HepG2 (cell line): ENCODE data around the gene ZNF667. TPM values are rescaled to one million over a fixed set of nuclear protein-coding genes. Genes with fewer than 3 reads are reported as not detected.
A peak's percentile ranks its signal among the peaks of the same experiment; 100 is the strongest.

ENCODE experiments used
- ATAC-seq: fragments of 200-7000 bp; cut with Tn5 transposase; 3 replicates; pipeline ENCODE4 v1.9.1; 2020; ENCODE audit warnings: mild to moderate bottlenecking, moderate library complexity
- BruUV-seq: library from RNA; stranded (reverse); fragments of 400-500 nt; replicated peaks from 2 replicates; lab custom pipeline; 2021; lab: Mats Ljungman, UMichigan
- CTCF ChIA-PET: fragments of 300-600 bp; formaldehyde crosslinking; extraction: SDS; loops from one replicate; lab custom pipeline; 2021; ENCODE audit warnings: low total read pairs, inconsistent platforms, low intra/inter-chr PET ratio; lab: Yijun Ruan, JAX
- POLR2A ChIA-PET: fragments of 350-600 bp; sonication (Branson Sonifier 250); formaldehyde crosslinking; loops from one replicate; lab custom pipeline; 2020; ENCODE audit warnings: antibody characterized with exemption, inconsistent platforms; lab: Yijun Ruan, JAX
- DNase-seq: peaks from one replicate; pipeline ENCODE4 v3.0.0-alpha.2; 2015; ENCODE audit warnings: low spot score
- FAIRE-seq: peaks from 3 replicates; lab custom pipeline; 2011; peaks lifted over from hg19 to GRCh38; lab: Jason Lieb, UNC
- H2AFZ ChIP-seq: one replicate; pipeline ENCODE4 v1.6.1; 2011; ENCODE audit warnings: low read length, inconsistent platforms
- H3K27ac ChIP-seq: fragments of 300-600 bp; 3 replicates; pipeline ENCODE4 v1.8.0; 2011; ENCODE audit warnings: mixed run types, mild to moderate bottlenecking, mixed read lengths, low read length, inconsistent platforms; ENCODE audit not compliant: insufficient read depth; ENCODE audit errors: extremely low read length
- H3K27me3 ChIP-seq, 2 experiments: fragments of 200-600 bp in 1 of 2; 2 replicates in 1 of 2; 3 replicates in 1 of 2; pipeline versions ENCODE4 v1.6.0 to v1.8.0; 2011; ENCODE audit warnings: low read length in 2 of 2, mild to moderate bottlenecking in 2 of 2, moderate library complexity in 2 of 2, inconsistent platforms in 1 of 2; ENCODE audit not compliant: insufficient read depth in 2 of 2, control insufficient read depth in 1 of 2
- H3K36me3 ChIP-seq, 2 experiments: fragments of 200-600 bp in 1 of 2; replicated peaks in 1 of 2; 2 replicates in 1 of 2; 3 replicates in 1 of 2; pipeline versions ENCODE4 v1.5.1 to v1.8.0; 2011; ENCODE audit warnings: low read length in 2 of 2, inconsistent platforms in 1 of 2; ENCODE audit not compliant: insufficient read depth in 2 of 2, control insufficient read depth in 1 of 2
- H3K4me1 ChIP-seq: 2 replicates; pipeline ENCODE4 v1.5.1; 2012; ENCODE audit warnings: low read length, inconsistent platforms; ENCODE audit not compliant: insufficient read depth
- H3K4me2 ChIP-seq: 2 replicates; pipeline ENCODE4 v1.6.0; 2011; ENCODE audit warnings: low read depth, low read length, inconsistent platforms
- H3K4me3 ChIP-seq, 3 experiments: fragments of 200-600 bp in 1 of 3; sonication (generic), shearing (Covaris generic) in 1 of 3; replicated peaks in 1 of 3; 2 replicates each; pipeline ENCODE4 v1.5.1; 2011 to 2016; ENCODE audit warnings: low read length in 3 of 3, inconsistent platforms in 2 of 3, low read depth in 2 of 3, mild to moderate bottlenecking in 2 of 3, control low read depth in 1 of 3, mixed read lengths in 1 of 3; ENCODE audit not compliant: insufficient read depth in 1 of 3
- H3K79me2 ChIP-seq: one replicate; pipeline ENCODE4 v1.6.1; 2011; ENCODE audit warnings: low read length, inconsistent platforms; ENCODE audit not compliant: insufficient read depth
- H3K9ac ChIP-seq: 2 replicates; pipeline ENCODE4 v1.6.0; 2011; ENCODE audit warnings: mild to moderate bottlenecking, low read depth, low read length, inconsistent platforms; ENCODE audit not compliant: insufficient read depth
- H3K9me3 ChIP-seq: 2 replicates; pipeline ENCODE4 v1.5.1; 2012; ENCODE audit warnings: mild to moderate bottlenecking, low read length
- H4K20me1 ChIP-seq: 2 replicates; pipeline ENCODE4 v1.6.0; 2011; ENCODE audit warnings: inconsistent platforms, mild to moderate bottlenecking, low read length, moderate library complexity; ENCODE audit not compliant: insufficient read depth
- ARHGAP35 ChIP-seq: sonication (generic); formaldehyde crosslinking; IDR thresholded peaks from 2 replicates; pipeline ENCODE4 v1.9.0; 2022; ENCODE audit warnings: mild to moderate bottlenecking, inconsistent platforms, moderate library complexity, missing genetic modification reagents, borderline replicate concordance
- BHLHE40 ChIP-seq: IDR thresholded peaks from 2 replicates; pipeline ENCODE4 v1.6.1; 2011; ENCODE audit warnings: low read length, improper control_type of control experiment
- CBX2 ChIP-seq, 2 experiments: fragments of 200-600 bp in 1 of 2; sonication (generic); formaldehyde crosslinking in 1 of 2; IDR thresholded peaks; 2 replicates each; pipeline versions ENCODE4 v1.7.0 to v1.8.1; 2018 to 2022; ENCODE audit warnings: low read depth in 2 of 2, low read length in 1 of 2, mild to moderate bottlenecking in 1 of 2, missing genetic modification reagents in 1 of 2
- DR1 ChIP-seq: sonication (generic); formaldehyde crosslinking; IDR thresholded peaks from 2 replicates; pipeline ENCODE4 v1.8.0; 2021; ENCODE audit warnings: mild to moderate bottlenecking, missing genetic modification reagents, inconsistent platforms
- GABPB1 ChIP-seq: IDR thresholded peaks from 2 replicates; pipeline ENCODE4 v1.6.1; 2016; ENCODE audit warnings: mild to moderate bottlenecking, missing genetic modification reagents, moderate library complexity, missing compliant biosample characterization
- GATAD1 ChIP-seq: IDR thresholded peaks from 2 replicates; pipeline ENCODE4 v1.6.1; 2016; ENCODE audit warnings: missing genetic modification reagents, missing compliant biosample characterization
- TCF7 ChIP-seq: sonication (generic); IDR thresholded peaks from 2 replicates; pipeline ENCODE4 v1.6.1; 2016; ENCODE audit warnings: antibody characterized with exemption, low read depth
- ZFX ChIP-seq: sonication (generic); formaldehyde crosslinking; IDR thresholded peaks from 2 replicates; pipeline ENCODE4 v1.4.0; 2020; ENCODE audit warnings: mild to moderate bottlenecking, low read depth, missing genetic modification reagents, moderate library complexity
- ZMYM3 ChIP-seq: sonication (generic); formaldehyde crosslinking; IDR thresholded peaks from 2 replicates; pipeline ENCODE4 v1.5.1; 2020; ENCODE audit warnings: mild to moderate bottlenecking, missing genetic modification reagents
- ZNF589 ChIP-seq: sonication (generic); formaldehyde crosslinking; conservative IDR thresholded peaks from 2 replicates; pipeline ENCODE4 v1.8.0; 2022; ENCODE audit warnings: mild to moderate bottlenecking, moderate library complexity, missing genetic modification reagents
- ZNF709 ChIP-seq: sonication (generic); formaldehyde crosslinking; IDR thresholded peaks from 2 replicates; pipeline ENCODE4 v1.5.0; 2020; ENCODE audit warnings: mild to moderate bottlenecking, missing genetic modification reagents
- WGBS: methylation state at CpG from one replicate; pipeline ENCODE4 v1.1.6; 2017; ENCODE audit warnings: low lambda C conversion rate; 5-methylcytosine and 5-hydroxymethylcytosine counted together
- in situ Hi-C: cut with HindIII; loops from 2 replicates; pipeline ENCODE4 v1.10.0; 2017; ENCODE audit warnings: low pct_unique_long_range_greater_than_20kb; ENCODE audit not compliant: extremely low pct_ligation_motif_present
- intact Hi-C: fragments of 100-400 bp; cut with micrococcal nuclease; formaldehyde crosslinking; loops from one replicate; pipeline ENCODE4 v1.10.0; 2022; ENCODE audit not compliant: unreplicated experiment
- polyA plus RNA-seq, 8 experiments: library from polyadenylated mRNA; depleted of rRNA in 3 of 8; stranded (reverse) in 7 of 8; unstranded in 1 of 8; fragments of >200 nt; fragmentation: Illumina TruSeq in 4 of 8; extraction: Trizol in 4 of 8; gene quantifications; 2 replicates each; pipeline versions ENCODE4 v1.2.1 to v1.2.3, GENCODE V29; 2011 to 2016; ENCODE audit warnings: low read depth in 4 of 8, missing spikeins in 1 of 8, mixed read lengths in 1 of 8; ENCODE audit not compliant: insufficient read depth in 1 of 8
- total RNA-seq, 5 experiments: library from RNA; depleted of rRNA; stranded (reverse); fragments of >200 nt; fragmentation: Illumina TruSeq; extraction: Trizol; gene quantifications; 2 replicates each; pipeline ENCODE4 v1.2.3, GENCODE V29; 2016; ENCODE audit warnings: low read depth in 1 of 5
- TF ChIP-seq, protein P1 (sequence below): sonication (generic); formaldehyde crosslinking; IDR thresholded peaks from 2 replicates; pipeline ENCODE4 v1.4.0; 2020; ENCODE audit warnings: missing genetic modification reagents
- TF ChIP-seq, protein P2 (sequence below): sonication (generic); formaldehyde crosslinking; IDR thresholded peaks from 2 replicates; pipeline ENCODE4 v1.9.0; 2021; ENCODE audit warnings: missing genetic modification reagents, borderline replicate concordance
- TF ChIP-seq, protein P3 (sequence below): IDR thresholded peaks from 2 replicates; pipeline ENCODE4 v1.6.1; 2016; ENCODE audit warnings: mild to moderate bottlenecking

The ZNF667 gene
- total and polyA plus RNA-seq, 2 of the 13 experiments (the other 11 are each of a cell fraction or from before 2014, with no cell fraction given), result not detected

DNA sequence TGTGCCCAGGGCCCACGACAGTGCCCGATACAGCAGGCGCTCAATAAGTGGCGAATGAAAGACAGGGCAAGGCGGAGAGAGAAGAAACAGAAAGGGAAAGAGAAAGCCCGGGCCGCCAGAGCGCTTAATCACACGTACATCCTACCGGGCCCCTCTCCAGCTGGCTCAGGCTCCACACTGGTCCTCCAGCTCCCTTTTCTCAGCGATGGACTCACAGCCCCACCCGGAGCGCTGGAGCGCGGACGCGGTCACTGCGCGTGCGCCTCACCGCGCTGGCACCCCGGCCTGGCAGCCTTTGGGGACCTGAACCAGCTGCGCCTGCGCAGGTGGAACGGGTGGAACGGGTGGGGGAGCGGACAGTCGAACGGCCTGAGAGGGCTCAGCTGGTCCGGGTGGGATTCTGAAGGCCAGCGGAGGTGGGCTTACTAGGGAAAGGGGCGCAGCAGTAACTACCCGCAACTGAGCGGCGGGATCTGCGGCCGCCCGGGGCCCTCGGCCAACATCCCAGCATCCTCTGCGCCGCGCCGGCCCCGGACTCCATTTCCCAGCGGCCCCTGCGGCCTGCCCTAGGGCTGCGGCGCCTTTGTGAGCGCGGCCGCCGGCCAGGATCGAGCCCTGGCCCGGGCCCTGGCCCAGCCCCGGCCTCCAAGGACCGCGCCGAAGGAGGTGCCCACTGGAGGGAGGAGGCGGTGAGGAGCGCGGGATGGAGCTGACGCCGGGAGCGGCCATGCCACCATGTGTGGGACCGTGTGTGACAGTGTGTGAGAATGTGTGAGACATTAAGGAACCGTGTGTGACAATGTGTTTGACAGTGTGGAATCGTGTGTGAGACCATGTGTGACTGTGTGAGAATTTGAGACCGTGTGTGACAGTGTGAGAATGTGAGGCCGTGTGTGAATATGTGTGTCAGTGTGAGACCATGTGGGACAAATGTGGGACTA, 73.1 kb downstream of the ZNF667 start, which contains the start of gene ZNF583:
Gene ZNF583, plus strand, starts transcription at position 569 of the 941 bp plus-strand sequence. CDS start 2,783 bp downstream, outside the sequence.
- CTCF ChIA-PET, result interaction anchor here (1.4 kb wide), 1 partner anchor 94 kb away, joined by 3 read pairs; no protein-coding TSS in a partner anchor
- peak within 1 kb of the TSS; percentile 70 for H3K27ac ChIP-seq
- FAIRE-seq (no peak), DNase-seq (peak; percentile 83), ATAC-seq (peak; percentile 98)
- H2AFZ ChIP-seq, result peak within 1 kb of the TSS; percentile 61
- H3K4me3 ChIP-seq, result peak within 1 kb of the TSS; percentile 65 to 84 (median 79)
- H3K9me3 ChIP-seq, result peaks cover 64% of the 10 kb centered on the region
- POLR2A ChIA-PET, result interaction anchor here (0.6 to 1.7 kb wide), 8 partner anchors 11 to 1598 kb away, joined by 3 to 13 read pairs (median 4); partner anchors contain the start of genes ZNF264, ZNF582, ZNF606 and ZNF787
- peak within 1 kb of the TSS; percentile 86 for H3K9ac ChIP-seq
- H3K4me2 ChIP-seq, result peak within 1 kb of the TSS; percentile 95
- peaks cover 16% of the 10 kb centered on the region for H3K4me1 ChIP-seq
- BruUV-seq, result no TSS peak
- H3K27me3 ChIP-seq, result no peaks in the 10 kb centered on the region; a peak in 1 of 5 replicates
- intact Hi-C loops, result no loop called here
- in situ Hi-C loops, result no loop called here
- under 1% methylated on average over 48 of the region's 70 CpGs for WGBS
- no peaks in the 10 kb centered on the region for H4K20me1 ChIP-seq
- no peaks in the 10 kb centered on the region for H3K79me2 ChIP-seq
- peaks cover 4 to 14% of the 10 kb centered on the region in 2 experiments; a peak in 3 of 5 replicates for H3K36me3 ChIP-seq
- TF ChIP-seq BHLHE40 (no peak), ZMYM3 (CRISPR knock-in tag) (no peak), GABPB1 (peak; percentile 85), ZFX (CRISPR knock-in tag) (peak; percentile 95), DR1 (CRISPR knock-in tag) (0 out of 2 replicates have a peak, but pooled peaks have one; percentile 48), ZNF709 (CRISPR knock-in tag) (0 out of 2 replicates have a peak, but pooled peaks have one; percentile 65), GATAD1 (CRISPR knock-in tag) (peak; percentile 71; the same call in 1 of the 2 replicates), TCF7 (peak; percentile 33; the same call in 1 of the 2 replicates), ARHGAP35 (CRISPR knock-in tag) (0 out of 2 replicates have a peak, but pooled peaks have one; percentile 31), CBX2 (IDR thresholded peaks at IDR 0.05; ENCODE audit: low read depth, low read length) (no peak), CBX2 (CRISPR knock-in tag; IDR thresholded peaks at IDR 0.05; ENCODE audit: low read depth) (no peak; the same call in 1 of the 2 replicates), ZNF589 (CRISPR knock-in tag) (peak; percentile 71; the same call in 1 of the 2 replicates)
- TF ChIP-seq, protein P1, sequence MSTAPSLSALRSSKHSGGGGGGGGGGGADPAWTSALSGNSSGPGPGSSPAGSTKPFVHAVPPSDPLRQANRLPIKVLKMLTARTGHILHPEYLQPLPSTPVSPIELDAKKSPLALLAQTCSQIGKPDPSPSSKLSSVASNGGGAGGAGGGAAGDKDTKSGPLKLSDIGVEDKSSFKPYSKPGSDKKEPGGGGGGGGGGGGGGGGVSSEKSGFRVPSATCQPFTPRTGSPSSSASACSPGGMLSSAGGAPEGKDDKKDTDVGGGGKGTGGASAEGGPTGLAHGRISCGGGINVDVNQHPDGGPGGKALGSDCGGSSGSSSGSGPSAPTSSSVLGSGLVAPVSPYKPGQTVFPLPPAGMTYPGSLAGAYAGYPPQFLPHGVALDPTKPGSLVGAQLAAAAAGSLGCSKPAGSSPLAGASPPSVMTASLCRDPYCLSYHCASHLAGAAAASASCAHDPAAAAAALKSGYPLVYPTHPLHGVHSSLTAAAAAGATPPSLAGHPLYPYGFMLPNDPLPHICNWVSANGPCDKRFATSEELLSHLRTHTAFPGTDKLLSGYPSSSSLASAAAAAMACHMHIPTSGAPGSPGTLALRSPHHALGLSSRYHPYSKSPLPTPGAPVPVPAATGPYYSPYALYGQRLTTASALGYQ, result 0 out of 2 replicates have a peak, but pooled peaks have one; percentile 25
- TF ChIP-seq, protein P2, sequence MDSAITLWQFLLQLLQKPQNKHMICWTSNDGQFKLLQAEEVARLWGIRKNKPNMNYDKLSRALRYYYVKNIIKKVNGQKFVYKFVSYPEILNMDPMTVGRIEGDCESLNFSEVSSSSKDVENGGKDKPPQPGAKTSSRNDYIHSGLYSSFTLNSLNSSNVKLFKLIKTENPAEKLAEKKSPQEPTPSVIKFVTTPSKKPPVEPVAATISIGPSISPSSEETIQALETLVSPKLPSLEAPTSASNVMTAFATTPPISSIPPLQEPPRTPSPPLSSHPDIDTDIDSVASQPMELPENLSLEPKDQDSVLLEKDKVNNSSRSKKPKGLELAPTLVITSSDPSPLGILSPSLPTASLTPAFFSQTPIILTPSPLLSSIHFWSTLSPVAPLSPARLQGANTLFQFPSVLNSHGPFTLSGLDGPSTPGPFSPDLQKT (CRISPR knock-in tag), result no peak
- TF ChIP-seq, protein P3, sequence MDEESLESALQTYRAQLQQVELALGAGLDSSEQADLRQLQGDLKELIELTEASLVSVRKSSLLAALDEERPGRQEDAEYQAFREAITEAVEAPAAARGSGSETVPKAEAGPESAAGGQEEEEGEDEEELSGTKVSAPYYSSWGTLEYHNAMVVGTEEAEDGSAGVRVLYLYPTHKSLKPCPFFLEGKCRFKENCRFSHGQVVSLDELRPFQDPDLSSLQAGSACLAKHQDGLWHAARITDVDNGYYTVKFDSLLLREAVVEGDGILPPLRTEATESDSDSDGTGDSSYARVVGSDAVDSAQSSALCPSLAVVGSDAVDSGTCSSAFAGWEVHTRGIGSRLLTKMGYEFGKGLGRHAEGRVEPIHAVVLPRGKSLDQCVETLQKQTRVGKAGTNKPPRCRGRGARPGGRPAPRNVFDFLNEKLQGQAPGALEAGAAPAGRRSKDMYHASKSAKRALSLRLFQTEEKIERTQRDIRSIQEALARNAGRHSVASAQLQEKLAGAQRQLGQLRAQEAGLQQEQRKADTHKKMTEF (CRISPR knock-in tag), result peak; percentile 59; the same call in 1 of the 2 replicates
